HG03108 (cell line): ENCODE results near the gene RHBDD2.
"Not testable (repeated sequence)": the region's sequence is repeated elsewhere in the genome, so short reads cannot be mapped to it uniquely, and the experiment has no call there.

Experiments used
- ATAC-seq: cut with Tn5 transposase; IDR thresholded peaks from one replicate; pipeline ENCODE4 v1.9.1; 2021; ENCODE audit warnings: moderate library complexity; ENCODE audit not compliant: unreplicated experiment

Gene RHBDD2

GRCh38 chr7:75866114-75866488, 12.7 kb upstream of the RHBDD2 start:
- no peak for ATAC-seq

- ATAC-seq, result no peak
Measured at GRCh38 chr7:75866489-75867389, 12.1 kb upstream of the RHBDD2 start.

GRCh38 chr7:75867390-75867717, 11.5 kb upstream of the RHBDD2 start:
- ATAC-seq, result no peak

GRCh38 chr7:75868153-75868552, 10.7 kb upstream of the RHBDD2 start:
- ATAC-seq, result no peak

- no peak for ATAC-seq
Measured at GRCh38 chr7:75869776-75870379, 9.0 kb upstream of the RHBDD2 start.

- ATAC-seq, result no peak
Measured at GRCh38 chr7:75870557-75871161, 8.2 kb upstream of the RHBDD2 start.

GRCh38 chr7:75872073-75872782, 6.6 kb upstream of the RHBDD2 start:
- no peak for ATAC-seq

GRCh38 chr7:75874180-75874579, 4.7 kb upstream of the RHBDD2 start:
- not testable (repeated sequence) for ATAC-seq

GRCh38 chr7:75875113-75876080, 3.4 kb upstream of the RHBDD2 start:
- no peak for ATAC-seq

- no peak for ATAC-seq
Measured at GRCh38 chr7:75876126-75876881, 2.5 kb upstream of the RHBDD2 start.

- ATAC-seq, result peak; percentile 18
Measured at GRCh38 chr7:75878312-75878768, 494 bp upstream of the RHBDD2 start.

GRCh38 chr7:75879771-75880184, 944 bp downstream of the RHBDD2 start:
- no peak for ATAC-seq

- ATAC-seq, result no peak
Measured at GRCh38 chr7:75880242-75880641, 1.4 kb downstream of the RHBDD2 start.

- no peak for ATAC-seq
Measured at GRCh38 chr7:75881436-75882095, 2.7 kb downstream of the RHBDD2 start.

GRCh38 chr7:75883265-75883824, 4.5 kb downstream of the RHBDD2 start:
- ATAC-seq, result not testable (repeated sequence)

- no peak for ATAC-seq
Measured at GRCh38 chr7:75884476-75884875, 5.6 kb downstream of the RHBDD2 start.

- no peak for ATAC-seq
Measured at GRCh38 chr7:75885036-75885435, 6.2 kb downstream of the RHBDD2 start.

- ATAC-seq, result no peak
Measured at GRCh38 chr7:75887669-75888369, 9.0 kb downstream of the RHBDD2 start.
